Ascending aorta (tissue), 2 donors: ENCODE results near the gene ZNF93. TPM values are rescaled to one million over a fixed set of nuclear protein-coding genes. Genes with fewer than 3 reads are reported as not detected.
"Not testable (repeated sequence)": the region's sequence is repeated elsewhere in the genome, so short reads cannot be mapped to it uniquely, and the experiment has no call there.

Experiments used
- DNase-seq, 2 donors: peaks; one replicate each; pipeline ENCODE4 v3.0.0-alpha.2; 2019; ENCODE audit warnings: low spot score in 2 of 2
- H3K27ac ChIP-seq, 2 donors: fragments of 200-600 bp; sonication (generic); one replicate each; pipeline ENCODE4 v1.5.1; 2016 to 2017; ENCODE audit warnings: mild to moderate bottlenecking in 1 of 2
- H3K27me3 ChIP-seq: fragments of 200-600 bp; sonication (generic); one replicate; pipeline ENCODE4 v1.5.1; 2017
- H3K36me3 ChIP-seq, 2 donors: fragments of 200-600 bp; sonication (generic); one replicate each; pipeline ENCODE4 v1.5.1; 2016
- H3K4me1 ChIP-seq, 2 donors: fragments of 200-600 bp; sonication (generic); one replicate each; pipeline ENCODE4 v1.5.1; 2016 to 2017; ENCODE audit warnings: mild to moderate bottlenecking in 1 of 2
- H3K4me3 ChIP-seq, 2 donors: fragments of 200-600 bp; sonication (generic); one replicate each; pipeline ENCODE4 v1.5.1; 2016 to 2017; ENCODE audit warnings: mild to moderate bottlenecking in 1 of 2
- H3K9me3 ChIP-seq, 2 donors: fragments of 200-600 bp; sonication (generic); one replicate each; pipeline ENCODE4 v1.5.1; 2016
- intact Hi-C: fragments of 100-400 bp; cut with DNase I; formaldehyde crosslinking; loops from one replicate; pipeline ENCODE4 v1.15.1; 2023
- total RNA-seq: library from RNA; depleted of rRNA; stranded (reverse); fragments of >200 nt; gene quantifications from one replicate; pipeline ENCODE4 v1.1.0, GENCODE V29; 2016
- TF ChIP-seq, protein P1 (sequence below), 3 experiments: fragments of 200-600 bp in 2 of 3; fragments of 450-650 bp in 1 of 3; sonication (generic) in 2 of 3; IDR thresholded peaks; one replicate each; pipeline ENCODE4 v1.5.1; 2016 to 2019; ENCODE audit warnings: antibody characterized with exemption in 3 of 3, mild to moderate bottlenecking in 1 of 3, moderate library complexity in 1 of 3

ZNF93 gene
- total RNA-seq, 1 donor from 2014 or later: 2.9 TPM

- no peaks in the 10 kb centered on the region for H3K27me3 ChIP-seq
- DNase-seq: no peak
- H3K36me3 ChIP-seq: no peaks in the 10 kb centered on the region
- no peaks in the 10 kb centered on the region for H3K4me1 ChIP-seq
- no peaks in the 10 kb centered on the region for H3K9me3 ChIP-seq
- no peak overlapping the region for H3K4me3 ChIP-seq
- intact Hi-C loops: no loop called here
- H3K27ac ChIP-seq: no peak overlapping the region
- TF ChIP-seq, protein P1, sequence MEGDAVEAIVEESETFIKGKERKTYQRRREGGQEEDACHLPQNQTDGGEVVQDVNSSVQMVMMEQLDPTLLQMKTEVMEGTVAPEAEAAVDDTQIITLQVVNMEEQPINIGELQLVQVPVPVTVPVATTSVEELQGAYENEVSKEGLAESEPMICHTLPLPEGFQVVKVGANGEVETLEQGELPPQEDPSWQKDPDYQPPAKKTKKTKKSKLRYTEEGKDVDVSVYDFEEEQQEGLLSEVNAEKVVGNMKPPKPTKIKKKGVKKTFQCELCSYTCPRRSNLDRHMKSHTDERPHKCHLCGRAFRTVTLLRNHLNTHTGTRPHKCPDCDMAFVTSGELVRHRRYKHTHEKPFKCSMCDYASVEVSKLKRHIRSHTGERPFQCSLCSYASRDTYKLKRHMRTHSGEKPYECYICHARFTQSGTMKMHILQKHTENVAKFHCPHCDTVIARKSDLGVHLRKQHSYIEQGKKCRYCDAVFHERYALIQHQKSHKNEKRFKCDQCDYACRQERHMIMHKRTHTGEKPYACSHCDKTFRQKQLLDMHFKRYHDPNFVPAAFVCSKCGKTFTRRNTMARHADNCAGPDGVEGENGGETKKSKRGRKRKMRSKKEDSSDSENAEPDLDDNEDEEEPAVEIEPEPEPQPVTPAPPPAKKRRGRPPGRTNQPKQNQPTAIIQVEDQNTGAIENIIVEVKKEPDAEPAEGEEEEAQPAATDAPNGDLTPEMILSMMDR (IDR thresholded peaks at IDR 0.05): no peak
These were observed 54.5 kb downstream of the ZNF93 start for GRCh38 chr19:19955208-19955607.

DNA sequence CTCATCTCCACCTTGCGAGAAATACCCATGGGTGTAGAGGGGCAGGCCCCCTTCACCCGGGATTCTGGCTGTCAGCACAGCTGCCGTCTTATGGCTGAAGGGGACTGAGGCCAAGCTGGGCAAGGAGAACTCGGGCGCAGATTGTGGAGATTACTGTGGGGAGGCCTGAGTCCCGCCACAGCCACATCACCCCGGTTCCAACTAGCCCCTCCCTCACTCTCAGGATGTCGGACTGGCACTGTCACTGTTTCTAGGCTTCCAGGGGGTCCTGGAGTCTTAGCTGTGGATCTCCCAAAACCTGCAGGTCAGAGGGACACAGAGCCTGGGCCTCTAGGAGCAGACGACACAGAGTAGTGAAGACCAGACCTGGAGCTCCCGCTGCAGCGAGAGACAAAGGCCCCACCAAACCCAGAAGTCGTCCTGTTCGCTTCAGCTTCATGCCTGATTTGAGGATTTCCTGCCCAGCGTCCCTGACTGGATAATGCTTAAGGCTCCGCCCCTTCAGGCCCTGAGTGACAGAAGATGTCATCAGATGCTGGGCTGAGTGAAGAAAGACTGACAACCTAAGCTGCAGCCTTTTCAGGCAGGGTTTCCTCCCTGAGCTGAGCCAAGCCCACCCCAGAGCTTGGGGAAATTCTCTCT is 55.8 kb downstream of the ZNF93 start:
- TF ChIP-seq, protein P1 (IDR thresholded peaks at IDR 0.05): no peak
- intact Hi-C loops: no loop called here
- Histone ChIP-seq H3K27me3 (no peaks in the 10 kb centered on the region), H3K4me3 (no peak overlapping the region), H3K4me1 (no peaks in the 10 kb centered on the region), H3K36me3 (no peaks in the 10 kb centered on the region), H3K9me3 (no peaks in the 10 kb centered on the region), H3K27ac (no peak overlapping the region)
- no peak for DNase-seq

GRCh38 chr19:19957766-19958165 is 57.0 kb downstream of the ZNF93 start:
- H3K27me3 ChIP-seq, H3K4me3 ChIP-seq, DNase-seq, H3K9me3 ChIP-seq, H3K36me3 ChIP-seq, H3K27ac ChIP-seq, intact Hi-C loops, H3K4me1 ChIP-seq: not testable (repeated sequence)

- DNase-seq: peak in 1 of 2 donors; percentile 82
- intact Hi-C loops: loop anchor here (1.0 kb wide), 1 partner anchor 427 kb away; no protein-coding TSS in a partner anchor
- TF ChIP-seq, protein P1 (IDR thresholded peaks at IDR 0.05): peak in 2 of 3 experiments; percentile 73
These were observed 58.5 kb downstream of the ZNF93 start for GRCh38 chr19:19959151-19959799.

GRCh38 chr19:19964416-19964815 is 63.7 kb downstream of the ZNF93 start:
- H3K4me3 ChIP-seq: no peak overlapping the region
- no peaks in the 10 kb centered on the region for H3K36me3 ChIP-seq
- H3K27me3 ChIP-seq: no peaks in the 10 kb centered on the region
- H3K4me1 ChIP-seq: no peaks in the 10 kb centered on the region
- intact Hi-C loops: no loop called here
- H3K27ac ChIP-seq: no peak overlapping the region
- no peak for DNase-seq
- peaks cover 9 to 15% of the 10 kb centered on the region in 2 donors for H3K9me3 ChIP-seq
- TF ChIP-seq, protein P1 (IDR thresholded peaks at IDR 0.05): no peak

More at GRCh38 chr19:19959151-19959799, 58.5 kb downstream of the ZNF93 start:
- H3K36me3 ChIP-seq, H3K4me3 ChIP-seq, H3K27me3 ChIP-seq, H3K4me1 ChIP-seq, H3K9me3 ChIP-seq, H3K27ac ChIP-seq: not testable (repeated sequence)

DNA sequence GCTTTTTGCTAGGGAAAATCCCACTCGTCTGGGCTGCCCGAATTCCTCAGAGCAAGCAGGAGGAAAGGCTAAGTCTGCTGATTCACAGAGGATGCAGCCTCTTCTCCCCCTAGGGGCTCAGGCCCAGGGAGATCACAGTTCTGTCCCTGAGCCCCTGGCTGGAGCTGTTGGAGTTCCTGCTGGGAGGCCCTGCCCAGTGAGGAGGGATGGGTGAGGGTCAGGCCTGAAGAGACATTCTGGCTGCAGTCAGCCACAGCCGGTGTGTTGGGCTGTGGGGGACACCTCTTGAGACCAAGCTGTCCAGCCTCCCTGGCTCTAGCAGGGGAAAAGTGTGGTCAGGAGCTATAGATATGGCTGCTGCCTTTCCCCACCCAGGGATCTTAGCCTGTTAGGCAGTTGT is 65.4 kb downstream of the ZNF93 start:
- H3K36me3 ChIP-seq, intact Hi-C loops, H3K27me3 ChIP-seq, H3K27ac ChIP-seq, H3K4me1 ChIP-seq, H3K4me3 ChIP-seq, DNase-seq: not testable (repeated sequence)
- peaks cover 9 to 15% of the 10 kb centered on the region in 2 donors for H3K9me3 ChIP-seq
